SK-N-SH treated with all-trans-retinoic acid at 6 μM for 48 hours (cell line): ENCODE results near the gene XYLT2.

Experiments
- ATAC-seq: fragments of 200-7000 bp; cut with Tn5 transposase; 3 replicates; pipeline ENCODE4 v1.9.1; 2020; ENCODE audit warnings: mild to moderate bottlenecking, moderate library complexity
- ARNTL ChIP-seq: fragments of 450-650 bp; formaldehyde crosslinking; IDR thresholded peaks from 2 replicates; pipeline ENCODE4 v1.5.0; 2020; ENCODE audit warnings: low read depth, mild to moderate bottlenecking, moderate library complexity, borderline replicate concordance
- BACH2 ChIP-seq: fragments of 250-450 bp; sonication (Bioruptor Pico); IDR thresholded peaks from 2 replicates; pipeline ENCODE4 v1.9.0; 2021; ENCODE audit warnings: mild to moderate bottlenecking, borderline replicate concordance
- ESRRG ChIP-seq: fragments of 250-450 bp; sonication (Bioruptor Pico); IDR thresholded peaks from 2 replicates; pipeline ENCODE4 v1.6.1; 2021; ENCODE audit warnings: mild to moderate bottlenecking
- ISL1 ChIP-seq: fragments of 250-450 bp; sonication (Bioruptor Pico); IDR thresholded peaks from 2 replicates; pipeline ENCODE4 v2.1.2; 2022; ENCODE audit warnings: mild to moderate bottlenecking, moderate library complexity
- OSR1 ChIP-seq: fragments of 250-450 bp; sonication (Bioruptor Pico); IDR thresholded peaks from 2 replicates; pipeline ENCODE4 v1.8.0; 2022; ENCODE audit warnings: moderate library complexity, mild to moderate bottlenecking, inconsistent platforms
- PPARA ChIP-seq: fragments of 250-450 bp; sonication (Bioruptor Pico); IDR thresholded peaks from 2 replicates; pipeline ENCODE4 v1.5.0; 2020; ENCODE audit warnings: mild to moderate bottlenecking, borderline replicate concordance
- RARB ChIP-seq: fragments of 250-450 bp; sonication (Bioruptor Pico); IDR thresholded peaks from 2 replicates; pipeline ENCODE4 v1.8.0; 2021; ENCODE audit warnings: mild to moderate bottlenecking, moderate library complexity
- SNAI2 ChIP-seq: fragments of 250-450 bp; sonication (Bioruptor Pico); IDR thresholded peaks from 2 replicates; pipeline ENCODE4 v1.5.0; 2020; ENCODE audit warnings: mild to moderate bottlenecking, moderate library complexity
- TCF4 ChIP-seq: fragments of 250-450 bp; sonication (Bioruptor Pico); IDR thresholded peaks from 2 replicates; pipeline ENCODE4 v1.8.0; 2021; ENCODE audit warnings: mild to moderate bottlenecking, moderate library complexity, borderline replicate concordance
- TOX ChIP-seq: fragments of 250-450 bp; sonication (Bioruptor Pico); IDR thresholded peaks from 2 replicates; pipeline ENCODE4 v1.8.0; 2021; ENCODE audit warnings: mild to moderate bottlenecking, moderate library complexity, borderline replicate concordance
- ZFP3 ChIP-seq: fragments of 250-450 bp; sonication (Bioruptor Pico); IDR thresholded peaks from 2 replicates; pipeline ENCODE4 v1.5.0; 2020; ENCODE audit warnings: mild to moderate bottlenecking, moderate library complexity
- ZFP30 ChIP-seq: fragments of 450-650 bp; formaldehyde crosslinking; IDR thresholded peaks from 2 replicates; pipeline ENCODE4 v1.5.0; 2022; ENCODE audit warnings: mild to moderate bottlenecking, moderate library complexity
- ZNF70 ChIP-seq: fragments of 450-650 bp; formaldehyde crosslinking; IDR thresholded peaks from 2 replicates; pipeline ENCODE4 v1.5.0; 2020; ENCODE audit warnings: mild to moderate bottlenecking, moderate library complexity
- ZNF8 ChIP-seq: fragments of 450-650 bp; formaldehyde crosslinking; IDR thresholded peaks from 2 replicates; pipeline ENCODE4 v1.5.0; 2020; ENCODE audit warnings: mild to moderate bottlenecking, moderate library complexity
- TF ChIP-seq, protein P1 (sequence below): fragments of 250-450 bp; sonication (Bioruptor Pico); IDR thresholded peaks from 2 replicates; pipeline ENCODE4 v1.8.0; 2021; ENCODE audit warnings: low read depth, mild to moderate bottlenecking, moderate library complexity, borderline replicate concordance
- TF ChIP-seq, protein P2 (sequence below): fragments of 250-450 bp; sonication (Bioruptor Pico); IDR thresholded peaks from 2 replicates; pipeline ENCODE4 v1.5.1; 2021; ENCODE audit warnings: mild to moderate bottlenecking, moderate library complexity
- TF ChIP-seq, protein P3 (sequence below): fragments of 250-450 bp; sonication (Bioruptor Pico); IDR thresholded peaks from 2 replicates; pipeline ENCODE4 v1.5.0; 2020; ENCODE audit warnings: mild to moderate bottlenecking, moderate library complexity
- TF ChIP-seq, protein P4 (sequence below): fragments of 250-450 bp; sonication (Bioruptor Pico); IDR thresholded peaks from 2 replicates; pipeline ENCODE4 v1.8.0; 2020; ENCODE audit warnings: mild to moderate bottlenecking, moderate library complexity, borderline replicate concordance
- TF ChIP-seq, protein P5 (sequence below): fragments of 250-450 bp; sonication (Bioruptor Pico); IDR thresholded peaks from 2 replicates; pipeline ENCODE4 v1.5.1; 2020; ENCODE audit warnings: low read depth, mild to moderate bottlenecking, moderate library complexity

The XYLT2 gene

DNA sequence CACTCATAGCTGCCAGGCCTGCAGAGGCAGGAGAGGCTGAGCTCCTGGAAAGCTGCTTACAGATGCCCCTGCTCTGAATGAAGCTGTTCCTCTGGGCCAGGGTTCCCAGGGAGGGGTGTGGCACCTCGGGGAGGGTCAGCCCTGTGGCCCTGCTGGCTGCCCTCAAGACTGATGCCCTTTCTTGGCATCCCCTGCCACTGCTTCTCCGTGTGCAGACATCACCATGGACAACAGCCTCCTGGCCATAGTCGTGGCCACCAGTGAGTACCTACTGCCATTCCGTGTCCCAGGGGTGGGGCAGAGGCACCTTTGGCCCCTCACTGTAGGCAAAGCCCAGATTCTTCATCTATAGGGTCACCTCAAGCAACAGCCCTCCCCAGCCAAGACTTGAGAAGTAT lies 18.1 kb downstream of the XYLT2 start (continued):
- TF ChIP-seq, protein P1, sequence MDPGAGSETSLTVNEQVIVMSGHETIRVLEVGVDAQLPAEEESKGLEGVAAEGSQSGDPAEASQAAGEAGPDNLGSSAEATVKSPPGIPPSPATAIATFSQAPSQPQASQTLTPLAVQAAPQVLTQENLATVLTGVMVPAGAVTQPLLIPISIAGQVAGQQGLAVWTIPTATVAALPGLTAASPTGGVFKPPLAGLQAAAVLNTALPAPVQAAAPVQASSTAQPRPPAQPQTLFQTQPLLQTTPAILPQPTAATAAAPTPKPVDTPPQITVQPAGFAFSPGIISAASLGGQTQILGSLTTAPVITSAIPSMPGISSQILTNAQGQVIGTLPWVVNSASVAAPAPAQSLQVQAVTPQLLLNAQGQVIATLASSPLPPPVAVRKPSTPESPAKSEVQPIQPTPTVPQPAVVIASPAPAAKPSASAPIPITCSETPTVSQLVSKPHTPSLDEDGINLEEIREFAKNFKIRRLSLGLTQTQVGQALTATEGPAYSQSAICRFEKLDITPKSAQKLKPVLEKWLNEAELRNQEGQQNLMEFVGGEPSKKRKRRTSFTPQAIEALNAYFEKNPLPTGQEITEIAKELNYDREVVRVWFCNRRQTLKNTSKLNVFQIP (CRISPR knock-in tag), result no peak
- TF ChIP-seq ZNF8 (CRISPR knock-in tag), result no peak
- no peak for TF ChIP-seq ARNTL
- no peak for TF ChIP-seq ZFP30 (CRISPR knock-in tag)
- TF ChIP-seq ZFP3, result no peak
- TF ChIP-seq, protein P2, sequence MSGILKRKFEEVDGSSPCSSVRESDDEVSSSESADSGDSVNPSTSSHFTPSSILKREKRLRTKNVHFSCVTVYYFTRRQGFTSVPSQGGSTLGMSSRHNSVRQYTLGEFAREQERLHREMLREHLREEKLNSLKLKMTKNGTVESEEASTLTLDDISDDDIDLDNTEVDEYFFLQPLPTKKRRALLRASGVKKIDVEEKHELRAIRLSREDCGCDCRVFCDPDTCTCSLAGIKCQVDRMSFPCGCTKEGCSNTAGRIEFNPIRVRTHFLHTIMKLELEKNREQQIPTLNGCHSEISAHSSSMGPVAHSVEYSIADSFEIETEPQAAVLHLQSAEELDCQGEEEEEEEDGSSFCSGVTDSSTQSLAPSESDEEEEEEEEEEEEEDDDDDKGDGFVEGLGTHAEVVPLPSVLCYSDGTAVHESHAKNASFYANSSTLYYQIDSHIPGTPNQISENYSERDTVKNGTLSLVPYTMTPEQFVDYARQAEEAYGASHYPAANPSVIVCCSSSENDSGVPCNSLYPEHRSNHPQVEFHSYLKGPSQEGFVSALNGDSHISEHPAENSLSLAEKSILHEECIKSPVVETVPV (CRISPR knock-in tag), result no peak
- TF ChIP-seq ESRRG (CRISPR knock-in tag), result no peak
- TF ChIP-seq BACH2 (CRISPR knock-in tag), result no peak
- no peak for TF ChIP-seq ZNF70 (CRISPR knock-in tag)
- TF ChIP-seq, all 23 proteins: peak for 0

DNA sequence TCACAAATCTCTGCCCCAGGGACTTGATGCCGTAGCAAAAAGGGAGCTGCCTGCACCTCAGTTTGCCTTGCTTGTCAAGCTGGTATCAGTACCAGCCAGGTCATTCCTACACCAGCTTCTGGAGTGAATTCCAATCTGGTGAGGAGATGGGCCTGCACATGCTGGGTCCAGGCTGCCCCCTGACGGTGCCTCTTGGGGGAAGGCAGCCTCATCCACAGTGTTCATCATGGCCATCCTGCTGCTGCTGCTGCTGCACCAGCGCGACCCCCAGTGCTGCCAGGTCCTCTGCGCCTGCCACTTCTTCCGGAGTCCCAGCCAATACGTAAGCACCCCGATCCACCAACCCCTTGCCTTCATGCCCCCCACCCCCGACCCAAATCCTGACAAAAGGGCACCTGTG lies 18.8 kb downstream of the XYLT2 start:
- ATAC-seq, result peak; percentile 76
- TF ChIP-seq, protein P3, sequence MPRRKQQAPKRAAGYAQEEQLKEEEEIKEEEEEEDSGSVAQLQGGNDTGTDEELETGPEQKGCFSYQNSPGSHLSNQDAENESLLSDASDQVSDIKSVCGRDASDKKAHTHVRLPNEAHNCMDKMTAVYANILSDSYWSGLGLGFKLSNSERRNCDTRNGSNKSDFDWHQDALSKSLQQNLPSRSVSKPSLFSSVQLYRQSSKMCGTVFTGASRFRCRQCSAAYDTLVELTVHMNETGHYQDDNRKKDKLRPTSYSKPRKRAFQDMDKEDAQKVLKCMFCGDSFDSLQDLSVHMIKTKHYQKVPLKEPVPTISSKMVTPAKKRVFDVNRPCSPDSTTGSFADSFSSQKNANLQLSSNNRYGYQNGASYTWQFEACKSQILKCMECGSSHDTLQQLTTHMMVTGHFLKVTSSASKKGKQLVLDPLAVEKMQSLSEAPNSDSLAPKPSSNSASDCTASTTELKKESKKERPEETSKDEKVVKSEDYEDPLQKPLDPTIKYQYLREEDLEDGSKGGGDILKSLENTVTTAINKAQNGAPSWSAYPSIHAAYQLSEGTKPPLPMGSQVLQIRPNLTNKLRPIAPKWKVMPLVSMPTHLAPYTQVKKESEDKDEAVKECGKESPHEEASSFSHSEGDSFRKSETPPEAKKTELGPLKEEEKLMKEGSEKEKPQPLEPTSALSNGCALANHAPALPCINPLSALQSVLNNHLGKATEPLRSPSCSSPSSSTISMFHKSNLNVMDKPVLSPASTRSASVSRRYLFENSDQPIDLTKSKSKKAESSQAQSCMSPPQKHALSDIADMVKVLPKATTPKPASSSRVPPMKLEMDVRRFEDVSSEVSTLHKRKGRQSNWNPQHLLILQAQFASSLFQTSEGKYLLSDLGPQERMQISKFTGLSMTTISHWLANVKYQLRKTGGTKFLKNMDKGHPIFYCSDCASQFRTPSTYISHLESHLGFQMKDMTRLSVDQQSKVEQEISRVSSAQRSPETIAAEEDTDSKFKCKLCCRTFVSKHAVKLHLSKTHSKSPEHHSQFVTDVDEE, result no peak
- no peak for TF ChIP-seq ESRRG (CRISPR knock-in tag)
- TF ChIP-seq TCF4, result no peak
- TF ChIP-seq, protein P4, sequence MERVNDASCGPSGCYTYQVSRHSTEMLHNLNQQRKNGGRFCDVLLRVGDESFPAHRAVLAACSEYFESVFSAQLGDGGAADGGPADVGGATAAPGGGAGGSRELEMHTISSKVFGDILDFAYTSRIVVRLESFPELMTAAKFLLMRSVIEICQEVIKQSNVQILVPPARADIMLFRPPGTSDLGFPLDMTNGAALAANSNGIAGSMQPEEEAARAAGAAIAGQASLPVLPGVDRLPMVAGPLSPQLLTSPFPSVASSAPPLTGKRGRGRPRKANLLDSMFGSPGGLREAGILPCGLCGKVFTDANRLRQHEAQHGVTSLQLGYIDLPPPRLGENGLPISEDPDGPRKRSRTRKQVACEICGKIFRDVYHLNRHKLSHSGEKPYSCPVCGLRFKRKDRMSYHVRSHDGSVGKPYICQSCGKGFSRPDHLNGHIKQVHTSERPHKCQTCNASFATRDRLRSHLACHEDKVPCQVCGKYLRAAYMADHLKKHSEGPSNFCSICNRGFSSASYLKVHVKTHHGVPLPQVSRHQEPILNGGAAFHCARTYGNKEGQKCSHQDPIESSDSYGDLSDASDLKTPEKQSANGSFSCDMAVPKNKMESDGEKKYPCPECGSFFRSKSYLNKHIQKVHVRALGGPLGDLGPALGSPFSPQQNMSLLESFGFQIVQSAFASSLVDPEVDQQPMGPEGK, result no peak
- no peak for TF ChIP-seq PPARA (CRISPR knock-in tag)
- TF ChIP-seq ISL1 (CRISPR knock-in tag), result no peak
- TF ChIP-seq, all 23 proteins: peak for 0

DNA sequence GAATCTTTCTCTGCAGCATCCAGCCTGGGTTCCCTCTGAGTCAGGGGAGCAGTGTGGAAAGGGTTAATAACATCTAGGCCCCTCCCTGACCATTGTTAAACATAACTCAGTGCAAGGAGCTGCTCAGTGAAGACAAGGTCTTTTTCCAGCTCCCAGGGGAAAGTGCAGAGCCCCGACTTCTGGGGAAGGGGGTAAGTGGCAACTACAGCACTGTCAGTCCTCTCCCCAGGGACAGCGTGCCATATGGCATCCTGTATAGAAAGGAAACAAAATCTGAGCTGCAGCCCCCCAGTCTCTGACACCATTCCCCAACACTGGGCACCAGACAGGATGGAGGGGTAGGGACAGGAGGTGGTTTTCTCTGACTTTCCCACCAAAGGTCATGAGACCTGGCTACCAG lies 19.2 kb downstream of the XYLT2 start:
- ATAC-seq, result no peak
- no peak for TF ChIP-seq BACH2 (CRISPR knock-in tag)
- no peak for TF ChIP-seq OSR1

DNA sequence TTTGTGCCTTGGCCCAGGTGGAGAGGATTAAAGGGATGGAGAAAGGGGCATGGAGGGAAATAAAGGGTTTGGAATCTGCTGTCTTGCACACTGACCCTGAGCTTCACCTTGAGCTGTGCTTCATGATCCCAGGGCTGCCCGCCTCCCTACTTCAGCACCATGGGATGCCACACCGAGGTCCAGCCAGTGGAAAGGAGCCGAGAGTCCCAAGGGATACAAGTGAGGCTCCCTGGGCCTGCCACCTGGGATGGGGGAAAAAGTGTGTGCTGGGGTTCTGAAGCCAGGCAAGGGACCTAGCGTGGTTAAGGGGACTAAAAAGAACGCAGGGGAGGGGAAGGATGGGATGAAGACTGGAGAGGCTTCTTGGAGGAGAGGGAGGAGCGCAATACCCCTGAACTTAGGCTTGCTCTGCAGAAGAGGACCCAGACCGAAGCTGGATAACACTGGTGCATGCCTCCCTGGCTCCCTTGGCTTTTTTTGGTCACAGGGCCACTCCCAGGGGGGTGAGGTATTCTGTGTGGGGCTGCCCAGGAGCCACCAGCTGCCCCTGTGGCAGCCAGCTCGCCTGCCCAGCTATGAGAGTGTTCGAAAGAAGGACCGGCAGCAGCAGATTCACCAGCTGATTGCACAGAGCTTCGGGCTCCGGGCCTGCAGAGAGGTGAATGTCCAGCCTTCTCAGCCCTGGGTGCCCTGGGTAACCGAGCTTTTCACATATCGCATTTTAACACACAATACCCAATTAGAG lies 19.9 kb downstream of the XYLT2 start:
- no peak for ATAC-seq
- TF ChIP-seq, protein P2 (CRISPR knock-in tag), result no peak
- no peak for TF ChIP-seq RARB (CRISPR knock-in tag)
- TF ChIP-seq ZFP30 (CRISPR knock-in tag), result no peak
- TF ChIP-seq ZNF8 (CRISPR knock-in tag), result no peak
- TF ChIP-seq ZFP3, result no peak
- TF ChIP-seq SNAI2 (CRISPR knock-in tag), result no peak
- TF ChIP-seq, protein P3, result no peak
- TF ChIP-seq TCF4, result no peak
- TF ChIP-seq TOX (CRISPR knock-in tag), result no peak
- TF ChIP-seq, protein P1 (CRISPR knock-in tag), result no peak
- TF ChIP-seq, protein P5, sequence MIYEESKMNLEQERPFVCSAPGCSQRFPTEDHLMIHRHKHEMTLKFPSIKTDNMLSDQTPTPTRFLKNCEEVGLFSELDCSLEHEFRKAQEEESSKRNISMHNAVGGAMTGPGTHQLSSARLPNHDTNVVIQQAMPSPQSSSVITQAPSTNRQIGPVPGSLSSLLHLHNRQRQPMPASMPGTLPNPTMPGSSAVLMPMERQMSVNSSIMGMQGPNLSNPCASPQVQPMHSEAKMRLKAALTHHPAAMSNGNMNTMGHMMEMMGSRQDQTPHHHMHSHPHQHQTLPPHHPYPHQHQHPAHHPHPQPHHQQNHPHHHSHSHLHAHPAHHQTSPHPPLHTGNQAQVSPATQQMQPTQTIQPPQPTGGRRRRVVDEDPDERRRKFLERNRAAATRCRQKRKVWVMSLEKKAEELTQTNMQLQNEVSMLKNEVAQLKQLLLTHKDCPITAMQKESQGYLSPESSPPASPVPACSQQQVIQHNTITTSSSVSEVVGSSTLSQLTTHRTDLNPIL (CRISPR knock-in tag), result no peak
